Measurements from ENCODE around the gene BAZ1A.
"Not testable (repeated sequence)": the region's sequence is repeated elsewhere in the genome, so short reads cannot be mapped to it uniquely, and the experiment has no call there.

Gene BAZ1A

GRCh38 chr14:34833549-34834523 lies 41.3 kb downstream of the BAZ1A start:
- H3K4me2 ChIP-seq, result peak overlapping the region; percentile 10 to 52 (median 40); a peak in 19 of 22 replicates
- H3K4me1 ChIP-seq, result peaks cover 13 to 55% (median 31%) of the 10 kb centered on the region in 10 experiments
- peak overlapping the region in 10 of 11 experiments; percentile 1 to 74 (median 55); a peak in 18 of 22 replicates for H3K27ac ChIP-seq
- peak overlapping the region in 4 of 11 experiments; percentile 9 to 39 (median 24); a peak in 2 of 22 replicates for H3K9ac ChIP-seq
- H3K27me3 ChIP-seq, result no peaks in the 10 kb centered on the region
- H4K20me1 ChIP-seq, result peaks cover 10 to 92% (median 74%) of the 10 kb centered on the region in 11 experiments; a peak in 20 of 22 replicates
- peaks cover 10 to 76% (median 49%) of the 10 kb centered on the region in 11 experiments; a peak in 20 of 22 replicates for H3K36me3 ChIP-seq
- no peak for TF ChIP-seq Cebpa-rat (IDR thresholded peaks at IDR 0.05)
- H3K4me3 ChIP-seq, result no peak overlapping the region
- H3K9me3 ChIP-seq (replicated peaks in 1 of 11), result no peaks in the 10 kb centered on the region

- TF ChIP-seq Cebpa-rat (IDR thresholded peaks at IDR 0.05), result no peak
- H3K4me2 ChIP-seq, result no peak overlapping the region
- H3K27ac ChIP-seq, result no peak overlapping the region
- no peaks in the 10 kb centered on the region for H3K27me3 ChIP-seq
- H3K9me3 ChIP-seq (replicated peaks in 1 of 11), result no peaks in the 10 kb centered on the region; a peak in 1 of 22 replicates
- H3K4me3 ChIP-seq, result no peak overlapping the region
- H3K9ac ChIP-seq, result no peak overlapping the region
- peaks cover 63 to 98% (median 94%) of the 10 kb centered on the region in 11 experiments for H3K36me3 ChIP-seq
- peaks cover 0 to 7% (median 0%) of the 10 kb centered on the region in 10 experiments; a peak in 1 of 20 replicates for H3K4me1 ChIP-seq
- H4K20me1 ChIP-seq, result peaks cover 9 to 95% (median 59%) of the 10 kb centered on the region in 11 experiments; a peak in 19 of 22 replicates
Measured at GRCh38 chr14:34826661-34827060, 48.5 kb downstream of the BAZ1A start.

DNA sequence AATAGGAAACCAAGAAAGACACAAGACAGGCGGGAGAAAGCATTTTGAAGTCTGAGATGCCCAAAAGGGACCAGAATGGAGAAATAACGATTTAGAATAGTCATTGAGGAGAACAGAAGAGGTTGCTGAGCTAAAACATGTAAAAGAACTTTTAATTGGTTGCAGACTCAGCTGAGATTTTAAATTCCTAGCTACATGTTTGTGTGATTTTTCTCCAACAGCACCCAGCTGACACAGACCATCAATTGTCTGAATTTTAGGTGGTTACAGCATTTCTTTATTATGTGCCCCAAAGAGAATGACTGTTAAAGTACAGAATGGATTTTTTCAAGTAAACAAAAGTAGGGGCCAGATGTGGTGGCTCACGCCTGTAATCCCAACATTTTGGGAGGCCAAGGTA lies 50.3 kb downstream of the BAZ1A start:
- Histone ChIP-seq H3K9ac (no peak overlapping the region), H3K27ac (no peak overlapping the region), H3K4me3 (no peak overlapping the region), H3K36me3 (peaks cover 77 to 100% (median 98%) of the 10 kb centered on the region in 11 experiments), H3K4me2 (no peak overlapping the region), H3K27me3 (no peaks in the 10 kb centered on the region), H3K9me3 (replicated peaks in 1 of 11) (peaks cover 0 to 6% (median 0%) of the 10 kb centered on the region in 11 experiments; a peak in 2 of 22 replicates), H3K4me1 (no peaks in the 10 kb centered on the region), H4K20me1 (peaks cover 0 to 78% (median 47%) of the 10 kb centered on the region in 11 experiments; a peak in 19 of 22 replicates)
- no peak for TF ChIP-seq Cebpa-rat (IDR thresholded peaks at IDR 0.05)

- H3K4me3 ChIP-seq, result no peak overlapping the region
- H3K36me3 ChIP-seq, result peaks cover 81 to 100% (median 98%) of the 10 kb centered on the region in 11 experiments
- H4K20me1 ChIP-seq, result peaks cover 0 to 74% (median 46%) of the 10 kb centered on the region in 11 experiments; a peak in 18 of 22 replicates
- H3K4me2 ChIP-seq, result no peak overlapping the region
- TF ChIP-seq Cebpa-rat (IDR thresholded peaks at IDR 0.05), result no peak
- peaks cover 0 to 8% (median 0%) of the 10 kb centered on the region in 11 experiments; a peak in 2 of 22 replicates for H3K9me3 ChIP-seq (replicated peaks in 1 of 11)
- no peaks in the 10 kb centered on the region for H3K4me1 ChIP-seq
- H3K9ac ChIP-seq, result no peak overlapping the region
- no peak overlapping the region for H3K27ac ChIP-seq
- no peaks in the 10 kb centered on the region for H3K27me3 ChIP-seq
Measured at GRCh38 chr14:34824256-34824655, 50.9 kb downstream of the BAZ1A start.

DNA sequence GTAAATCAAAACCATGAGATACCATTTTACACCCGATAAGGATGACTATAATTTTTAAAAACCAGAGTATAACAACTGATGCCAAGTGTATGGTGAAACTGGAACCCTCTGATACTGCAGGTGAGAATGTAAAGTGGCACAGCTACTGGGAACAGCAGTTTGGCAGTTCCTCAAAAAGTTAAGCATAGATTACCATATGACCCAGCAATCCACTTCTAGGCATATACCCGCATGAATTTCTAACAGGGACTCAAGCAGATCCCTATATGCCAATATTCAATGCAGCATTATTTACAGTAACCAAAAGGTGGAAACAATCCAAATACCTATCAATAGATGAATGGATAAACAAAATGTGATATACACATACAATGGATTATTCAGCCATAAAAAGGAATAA lies 57.4 kb downstream of the BAZ1A start:
- no peaks in the 10 kb centered on the region for H3K4me1 ChIP-seq
- 0 out of 22 replicates have a peak overlapping the region, but pooled peaks of 1 of the 11 experiments have one; percentile 15 for H3K27ac ChIP-seq
- peaks cover 0 to 8% (median 0%) of the 10 kb centered on the region in 11 experiments; a peak in 2 of 22 replicates for H3K9me3 ChIP-seq (replicated peaks in 1 of 11)
- H3K9ac ChIP-seq, result no peak overlapping the region
- peaks cover 78 to 98% (median 89%) of the 10 kb centered on the region in 11 experiments for H3K36me3 ChIP-seq
- H3K27me3 ChIP-seq, result no peaks in the 10 kb centered on the region
- H3K4me3 ChIP-seq, result no peak overlapping the region
- H4K20me1 ChIP-seq, result peaks cover 7 to 71% (median 37%) of the 10 kb centered on the region in 11 experiments; a peak in 21 of 22 replicates
- H3K4me2 ChIP-seq, result no peak overlapping the region
- no peak for TF ChIP-seq Cebpa-rat (IDR thresholded peaks at IDR 0.05)

DNA sequence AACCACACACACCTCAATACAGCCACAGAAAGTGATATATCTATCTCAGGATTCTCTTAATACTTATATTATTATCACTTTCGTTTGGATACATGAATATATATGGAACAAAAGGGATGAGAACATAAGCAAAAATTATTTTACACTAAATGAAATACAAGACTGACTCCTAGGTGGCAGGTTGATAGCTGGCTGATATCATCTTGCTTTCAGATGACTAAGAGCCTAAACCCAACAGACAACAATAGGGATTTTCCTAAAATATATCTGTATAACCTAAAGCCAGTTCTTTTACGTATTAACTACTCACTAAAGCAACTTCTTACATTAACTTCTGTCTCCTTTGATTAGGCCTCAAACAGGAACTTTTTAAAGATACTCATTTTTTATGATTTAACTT lies 65.1 kb downstream of the BAZ1A start:
- H3K27ac ChIP-seq, result no peak overlapping the region
- H3K36me3 ChIP-seq, result peaks cover 87 to 99% (median 96%) of the 10 kb centered on the region in 11 experiments
- no peak for TF ChIP-seq Cebpa-rat (IDR thresholded peaks at IDR 0.05)
- H3K27me3 ChIP-seq, result no peaks in the 10 kb centered on the region
- H3K4me2 ChIP-seq, result no peak overlapping the region
- no peak overlapping the region for H3K9ac ChIP-seq
- H3K4me1 ChIP-seq, result no peaks in the 10 kb centered on the region
- H3K9me3 ChIP-seq (replicated peaks in 1 of 11), result peaks cover 3 to 19% (median 13%) of the 10 kb centered on the region in 11 experiments; a peak in 14 of 22 replicates
- H3K4me3 ChIP-seq, result no peak overlapping the region
- H4K20me1 ChIP-seq, result peaks cover 0 to 55% (median 36%) of the 10 kb centered on the region in 11 experiments; a peak in 19 of 22 replicates

- Histone ChIP-seq H4K20me1 (peaks cover 0 to 26% (median 8%) of the 10 kb centered on the region in 11 experiments; a peak in 12 of 22 replicates), H3K9me3 (replicated peaks in 1 of 11) (peaks cover 3 to 24% (median 13%) of the 10 kb centered on the region in 11 experiments; a peak in 14 of 22 replicates), H3K27me3 (no peaks in the 10 kb centered on the region), H3K4me2 (no peak overlapping the region), H3K9ac (no peak overlapping the region), H3K36me3 (peaks cover 95 to 100% (median 97%) of the 10 kb centered on the region in 11 experiments), H3K4me3 (no peak overlapping the region), H3K27ac (no peak overlapping the region), H3K4me1 (no peaks in the 10 kb centered on the region)
- no peak for TF ChIP-seq Cebpa-rat (IDR thresholded peaks at IDR 0.05)
Measured at GRCh38 chr14:34806257-34806656, 68.9 kb downstream of the BAZ1A start.

- Histone ChIP-seq H3K4me2 (no peak overlapping the region), H3K36me3 (peaks cover 95 to 100% (median 97%) of the 10 kb centered on the region in 11 experiments), H4K20me1 (peaks cover 0 to 21% (median 0%) of the 10 kb centered on the region in 11 experiments; a peak in 9 of 22 replicates), H3K27me3 (no peaks in the 10 kb centered on the region), H3K9ac (no peak overlapping the region), H3K27ac (no peak overlapping the region), H3K9me3 (replicated peaks in 1 of 11) (peaks cover 3 to 24% (median 14%) of the 10 kb centered on the region in 11 experiments; a peak in 14 of 22 replicates), H3K4me1 (no peaks in the 10 kb centered on the region), H3K4me3 (no peak overlapping the region)
- no peak for TF ChIP-seq Cebpa-rat (IDR thresholded peaks at IDR 0.05)
Measured at GRCh38 chr14:34804933-34805332, 70.2 kb downstream of the BAZ1A start.

DNA sequence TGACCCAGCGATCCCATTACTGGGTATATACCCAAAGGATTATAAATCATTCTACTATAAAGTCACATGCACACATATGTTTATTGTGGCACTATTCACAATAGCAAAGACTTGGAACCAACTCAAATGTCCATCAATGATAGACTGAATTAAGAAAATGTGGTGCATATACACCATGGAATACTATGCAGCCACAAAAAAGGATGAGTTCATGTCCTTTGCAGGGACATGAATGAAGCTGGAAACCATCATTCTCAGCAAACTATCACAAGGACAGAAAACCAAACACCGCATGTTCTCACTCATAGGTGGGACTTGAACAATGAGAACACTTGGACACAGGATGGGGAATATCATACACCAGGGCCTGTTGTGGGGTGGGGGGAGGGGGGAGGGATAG lies 76.3 kb downstream of the BAZ1A start:
- Histone ChIP-seq H4K20me1 (peaks cover 0 to 25% (median 15%) of the 10 kb centered on the region in 11 experiments; a peak in 10 of 22 replicates), H3K36me3 (peaks cover 88 to 98% (median 94%) of the 10 kb centered on the region in 11 experiments), H3K9me3 (replicated peaks in 1 of 11) (peaks cover 0 to 13% (median 6%) of the 10 kb centered on the region in 11 experiments; a peak in 10 of 22 replicates)
- H3K4me1 ChIP-seq, H3K4me3 ChIP-seq, H3K4me2 ChIP-seq, H3K27ac ChIP-seq, H3K9ac ChIP-seq, H3K27me3 ChIP-seq: not testable (repeated sequence)

Data from BLaER1 treated with 17β-estradiol and CSF1 and Interleukin-3, amounts not matched to agents 10 nM and 100 nM (cell line).